ENCODE data around the gene MYO1A.
"Not testable (repeated sequence)": the region's sequence is repeated elsewhere in the genome, so short reads cannot be mapped to it uniquely, and the experiment has no call there.

The MYO1A gene

GRCh38 chr12:57044889-57045288 lies 5.0 kb downstream of the MYO1A start:
- H3K4me1 Mint-ChIP-seq: peaks cover 29% of the 10 kb centered on the region
- no peaks in the 10 kb centered on the region for H3K9me3 Mint-ChIP-seq

DNA sequence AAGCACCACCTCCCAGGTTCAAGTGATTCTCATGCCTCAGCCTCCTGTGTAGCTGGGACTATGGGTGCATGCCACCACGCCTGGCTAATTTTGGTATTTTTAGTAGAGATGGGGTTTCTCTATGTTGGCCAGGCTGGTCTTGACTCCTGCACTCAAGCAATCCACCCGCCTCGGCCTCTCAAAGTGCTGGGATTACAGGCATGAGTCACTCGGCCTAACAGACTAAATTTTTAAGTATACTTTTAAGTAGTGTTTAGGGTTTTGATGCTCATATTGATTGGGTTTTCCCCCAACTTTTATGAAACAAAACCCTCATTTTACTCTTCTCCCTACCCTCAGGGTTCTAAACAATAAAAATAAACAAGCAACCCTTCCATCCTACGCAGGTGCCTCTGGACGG lies 5.5 kb downstream of the MYO1A start:
- peaks cover 29% of the 10 kb centered on the region for H3K4me1 Mint-ChIP-seq
- no peaks in the 10 kb centered on the region for H3K27me3 Mint-ChIP-seq
- H3K27ac Mint-ChIP-seq: no peak overlapping the region
- no peaks in the 10 kb centered on the region for H3K9me3 Mint-ChIP-seq
- ATAC-seq: no peak
- H3K36me3 Mint-ChIP-seq: no peaks in the 10 kb centered on the region
- H3K4me3 Mint-ChIP-seq: no peak overlapping the region

More at GRCh38 chr12:57044889-57045288, 5.0 kb downstream of the MYO1A start:
- ATAC-seq: no peak
- Mint-ChIP-seq H3K27ac (no peak overlapping the region), H3K36me3 (no peaks in the 10 kb centered on the region), H3K4me3 (no peak overlapping the region), H3K27me3 (no peaks in the 10 kb centered on the region)

GRCh38 chr12:57042695-57043094 lies 7.2 kb downstream of the MYO1A start:
- no peak for ATAC-seq
- Mint-ChIP-seq H3K4me3 (no peak overlapping the region), H3K4me1 (peaks cover 26% of the 10 kb centered on the region), H3K36me3 (no peaks in the 10 kb centered on the region), H3K9me3 (no peaks in the 10 kb centered on the region), H3K27me3 (no peaks in the 10 kb centered on the region), H3K27ac (no peak overlapping the region)

DNA sequence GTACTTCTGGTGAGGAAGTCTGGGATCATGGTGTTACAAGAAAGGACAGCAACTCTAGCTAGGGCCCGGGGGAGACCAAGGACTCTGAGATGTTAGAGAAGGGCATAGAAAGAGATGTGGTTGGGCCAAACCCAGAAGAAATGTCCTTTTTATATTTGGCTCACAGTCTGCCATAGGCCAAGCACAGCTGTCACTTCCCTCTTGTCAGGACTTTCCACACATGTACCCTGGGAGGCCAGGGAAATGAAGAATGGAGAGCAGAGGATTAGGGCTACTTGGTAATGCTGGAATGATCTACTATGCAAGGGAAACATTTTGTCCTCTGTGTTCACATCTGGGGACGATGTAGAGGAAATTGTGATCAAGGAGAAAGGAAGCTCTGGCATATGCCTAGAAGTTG lies 9.2 kb downstream of the MYO1A start:
- ATAC-seq: no peak
- no peak overlapping the region for H3K4me3 Mint-ChIP-seq
- H3K4me1 Mint-ChIP-seq: peaks cover 6% of the 10 kb centered on the region
- no peaks in the 10 kb centered on the region for H3K36me3 Mint-ChIP-seq
- H3K9me3 Mint-ChIP-seq: no peaks in the 10 kb centered on the region
- no peaks in the 10 kb centered on the region for H3K27me3 Mint-ChIP-seq
- H3K27ac Mint-ChIP-seq: no peak overlapping the region

DNA sequence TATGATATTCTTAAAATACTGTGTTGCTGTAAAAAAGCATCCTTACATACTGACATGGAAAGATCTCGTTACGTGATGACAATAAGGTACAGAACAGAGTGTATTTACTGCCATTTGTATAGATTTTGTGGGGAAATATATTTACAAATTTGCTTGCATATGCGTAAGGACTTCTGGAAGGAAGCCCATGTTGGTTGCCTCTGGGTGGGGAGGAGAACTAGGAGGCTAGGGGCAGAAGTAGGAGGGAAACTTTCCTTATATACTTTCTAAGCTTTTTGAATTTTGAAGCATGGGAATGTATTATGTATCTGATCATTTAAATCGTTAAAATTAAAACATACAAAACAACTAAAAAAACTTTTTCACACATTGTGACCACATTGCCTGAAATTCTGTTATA lies 9.7 kb downstream of the MYO1A start:
- Mint-ChIP-seq H3K27ac (no peak overlapping the region), H3K27me3 (no peaks in the 10 kb centered on the region)

DNA sequence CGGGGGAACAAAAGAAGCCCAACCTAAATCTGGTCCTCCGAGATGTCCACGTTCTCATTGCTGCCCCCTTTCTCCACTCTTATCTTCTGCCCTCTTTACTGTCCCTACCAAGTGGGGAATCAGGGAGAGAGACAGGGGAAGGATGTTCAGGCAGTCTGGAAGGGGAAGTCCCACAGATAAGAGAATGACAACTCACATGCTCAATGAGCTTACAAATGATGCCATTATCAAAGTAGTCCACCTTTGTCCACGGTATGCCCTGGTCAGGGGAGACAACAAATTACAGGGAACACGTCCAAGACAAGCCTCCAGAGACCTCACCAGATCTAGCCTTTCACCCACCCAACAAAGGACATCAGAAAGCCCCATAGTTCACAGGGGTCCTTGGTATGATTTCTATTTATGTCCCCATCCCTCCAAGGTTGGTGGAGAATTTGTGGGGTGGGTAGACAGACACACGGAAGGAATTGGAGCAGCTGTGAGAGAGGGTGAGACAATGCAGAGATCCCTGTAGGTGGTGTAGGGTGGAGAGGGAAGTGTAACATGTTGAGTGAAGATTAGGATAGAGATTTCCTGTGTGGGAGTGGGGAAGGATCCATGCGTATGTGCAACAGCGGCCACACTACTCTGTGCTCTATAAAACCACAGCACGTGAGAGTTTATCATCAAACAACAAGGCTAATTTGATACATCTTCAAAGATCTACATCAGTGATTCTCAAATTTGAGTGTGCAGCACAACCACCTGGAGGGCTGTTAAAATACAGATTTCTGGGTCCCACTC lies 10.7 kb downstream of the MYO1A start:
- no peaks in the 10 kb centered on the region for H3K36me3 Mint-ChIP-seq

More for the DNA sequence above, 9.7 kb downstream of the MYO1A start:
- no peak for ATAC-seq
- Mint-ChIP-seq H3K4me3 (no peak overlapping the region), H3K4me1 (peaks cover under 1% of the 10 kb centered on the region), H3K36me3 (no peaks in the 10 kb centered on the region), H3K9me3 (no peaks in the 10 kb centered on the region)

DNA sequence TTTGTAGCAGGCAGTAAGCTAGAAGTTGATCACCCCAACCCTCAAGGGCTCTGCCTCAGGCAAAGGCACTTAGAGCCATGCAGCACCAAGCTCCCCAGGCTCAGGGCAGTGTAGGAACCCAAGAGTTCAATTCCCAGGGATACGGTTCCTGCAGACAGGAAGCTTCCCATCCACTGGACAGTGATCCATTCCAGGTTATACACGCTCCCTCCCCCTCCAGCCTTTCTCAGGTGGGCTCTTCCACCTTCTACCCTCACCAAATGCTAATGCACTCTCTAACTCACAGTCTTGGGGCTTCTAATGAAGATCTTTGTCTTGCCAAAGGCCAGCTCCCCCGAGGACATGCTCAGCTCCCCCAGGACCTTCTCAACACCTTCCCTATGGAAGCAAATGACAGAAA lies 12.7 kb downstream of the MYO1A start:
- H3K4me3 Mint-ChIP-seq: no peak overlapping the region

More for the DNA sequence above, 10.7 kb downstream of the MYO1A start:
- no peaks in the 10 kb centered on the region for H3K9me3 Mint-ChIP-seq
- no peak for ATAC-seq
- H3K4me1 Mint-ChIP-seq: no peaks in the 10 kb centered on the region
- no peak overlapping the region for H3K27ac Mint-ChIP-seq
- H3K4me3 Mint-ChIP-seq: no peak overlapping the region
- no peaks in the 10 kb centered on the region for H3K27me3 Mint-ChIP-seq

GRCh38 chr12:57033431-57033830 lies 16.5 kb downstream of the MYO1A start:
- Mint-ChIP-seq H3K27ac (no peak overlapping the region), H3K36me3 (no peaks in the 10 kb centered on the region), H3K4me3 (no peak overlapping the region), H3K27me3 (no peaks in the 10 kb centered on the region), H3K9me3 (no peaks in the 10 kb centered on the region), H3K4me1 (peaks cover 17% of the 10 kb centered on the region)
- ATAC-seq: no peak

More for the DNA sequence above, 12.7 kb downstream of the MYO1A start:
- no peaks in the 10 kb centered on the region for H3K27me3 Mint-ChIP-seq
- H3K4me1 Mint-ChIP-seq: no peaks in the 10 kb centered on the region
- H3K9me3 Mint-ChIP-seq: no peaks in the 10 kb centered on the region
- no peaks in the 10 kb centered on the region for H3K36me3 Mint-ChIP-seq
- no peak for ATAC-seq
- H3K27ac Mint-ChIP-seq: no peak overlapping the region

DNA sequence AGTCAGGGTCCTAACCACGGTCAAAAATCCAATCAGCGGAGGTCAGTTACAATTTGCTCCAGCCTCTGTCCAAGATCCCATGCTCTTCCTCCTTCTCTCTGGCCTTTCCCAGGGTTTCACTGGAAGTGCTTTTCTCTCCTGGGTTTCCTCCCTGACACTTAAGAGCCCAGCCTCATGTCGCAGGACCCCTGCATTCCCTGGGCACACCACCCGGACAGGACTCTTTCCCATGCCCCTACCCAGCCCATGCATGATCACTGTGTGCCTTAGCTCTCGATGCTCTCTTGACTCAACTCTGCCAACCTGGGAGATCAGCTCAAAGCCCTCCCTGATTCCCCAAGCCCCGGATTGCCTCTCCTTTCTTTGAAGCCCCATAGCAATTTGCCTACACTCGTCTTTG lies 18.1 kb downstream of the MYO1A start:
- Mint-ChIP-seq H3K4me1 (peaks cover 27% of the 10 kb centered on the region), H3K9me3 (no peaks in the 10 kb centered on the region), H3K27me3 (no peaks in the 10 kb centered on the region), H3K36me3 (no peaks in the 10 kb centered on the region), H3K27ac (peak overlapping the region; percentile 79), H3K4me3 (no peak overlapping the region)
- no peak for ATAC-seq

GRCh38 chr12:57031138-57031725 lies 18.7 kb downstream of the MYO1A start:
- Mint-ChIP-seq H3K4me3 (no peak overlapping the region), H3K9me3 (no peaks in the 10 kb centered on the region)
- peak; percentile 67 for ATAC-seq

GRCh38 chr12:57029457-57029856 lies 20.5 kb downstream of the MYO1A start:
- ATAC-seq: no peak
- H3K27ac Mint-ChIP-seq: no peak overlapping the region
- H3K36me3 Mint-ChIP-seq: no peaks in the 10 kb centered on the region
- H3K4me1 Mint-ChIP-seq: peaks cover 27% of the 10 kb centered on the region
- peaks cover 8% of the 10 kb centered on the region for H3K27me3 Mint-ChIP-seq
- no peak overlapping the region for H3K4me3 Mint-ChIP-seq
- H3K9me3 Mint-ChIP-seq: no peaks in the 10 kb centered on the region

More at GRCh38 chr12:57031138-57031725, 18.7 kb downstream of the MYO1A start:
- Mint-ChIP-seq H3K27ac (peak overlapping the region; percentile 79), H3K36me3 (no peaks in the 10 kb centered on the region), H3K4me1 (peaks cover 27% of the 10 kb centered on the region), H3K27me3 (peaks cover 5% of the 10 kb centered on the region)

DNA sequence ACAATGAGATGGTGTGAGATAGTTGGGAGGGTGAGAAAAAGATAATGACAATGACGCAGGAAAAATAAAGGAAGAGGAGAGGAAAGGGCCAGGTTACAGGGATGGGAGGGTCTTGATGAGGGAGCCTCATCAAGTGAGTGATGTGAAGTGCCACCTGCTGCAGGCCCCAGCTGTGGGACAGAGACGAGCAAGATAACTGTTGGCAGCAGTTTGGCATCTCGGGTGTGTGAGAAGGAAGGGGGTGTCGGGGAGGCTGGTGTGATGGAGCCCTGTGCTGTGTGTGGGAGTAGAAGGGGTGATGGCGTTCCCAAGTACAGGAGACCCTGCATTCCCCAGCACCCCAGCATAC lies 22.1 kb downstream of the MYO1A start:
- Mint-ChIP-seq H3K9me3 (no peaks in the 10 kb centered on the region), H3K36me3 (no peaks in the 10 kb centered on the region), H3K27ac (peak overlapping the region; percentile 20), H3K4me1 (peaks cover 27% of the 10 kb centered on the region), H3K4me3 (no peak overlapping the region), H3K27me3 (peaks cover 8% of the 10 kb centered on the region)
- no peak for ATAC-seq

- H3K27ac Mint-ChIP-seq: peak overlapping the region; percentile 46
- H3K36me3 Mint-ChIP-seq: no peaks in the 10 kb centered on the region
- no peak overlapping the region for H3K4me3 Mint-ChIP-seq
- no peak for ATAC-seq
- H3K4me1 Mint-ChIP-seq: peaks cover 27% of the 10 kb centered on the region
- H3K27me3 Mint-ChIP-seq: peaks cover 8% of the 10 kb centered on the region
- H3K9me3 Mint-ChIP-seq: no peaks in the 10 kb centered on the region
These were observed 22.7 kb downstream of the MYO1A start for GRCh38 chr12:57027011-57027804.

DNA sequence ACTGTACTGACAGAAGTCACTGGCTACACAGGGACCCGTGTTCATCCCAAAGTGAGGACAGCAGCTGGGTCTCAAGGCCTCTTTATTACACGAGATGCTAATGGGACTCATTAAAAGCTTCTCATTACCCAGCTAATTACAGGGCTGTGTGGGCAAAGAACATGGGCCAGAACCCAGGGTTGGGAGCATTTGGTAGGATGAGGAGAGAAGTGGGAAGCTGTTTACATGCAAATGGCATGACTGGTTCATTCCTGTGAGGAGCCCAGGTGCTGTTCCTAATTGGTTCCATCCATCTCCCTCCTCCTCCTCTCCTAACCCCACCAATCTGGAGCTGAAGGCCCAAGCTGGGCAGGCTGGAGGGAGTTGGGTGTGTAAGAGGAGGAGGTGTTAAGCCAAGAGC lies 24.7 kb downstream of the MYO1A start:
- no peak for ATAC-seq
- Mint-ChIP-seq H3K27me3 (peaks cover 8% of the 10 kb centered on the region), H3K36me3 (no peaks in the 10 kb centered on the region), H3K4me3 (no peak overlapping the region), H3K4me1 (peaks cover 15% of the 10 kb centered on the region), H3K9me3 (no peaks in the 10 kb centered on the region), H3K27ac (no peak overlapping the region)

- H3K4me1 Mint-ChIP-seq: peaks cover 11% of the 10 kb centered on the region
- ATAC-seq, H3K27me3 Mint-ChIP-seq, H3K36me3 Mint-ChIP-seq, H3K9me3 Mint-ChIP-seq, H3K4me3 Mint-ChIP-seq, H3K27ac Mint-ChIP-seq: not testable (repeated sequence)
These were observed 27.6 kb downstream of the MYO1A start for GRCh38 chr12:57022324-57022723.
